Measurements from ENCODE around the gene EYA2.
"Not testable (repeated sequence)": the region's sequence is repeated elsewhere in the genome, so short reads cannot be mapped to it uniquely, and the experiment has no call there.

Gene EYA2

DNA sequence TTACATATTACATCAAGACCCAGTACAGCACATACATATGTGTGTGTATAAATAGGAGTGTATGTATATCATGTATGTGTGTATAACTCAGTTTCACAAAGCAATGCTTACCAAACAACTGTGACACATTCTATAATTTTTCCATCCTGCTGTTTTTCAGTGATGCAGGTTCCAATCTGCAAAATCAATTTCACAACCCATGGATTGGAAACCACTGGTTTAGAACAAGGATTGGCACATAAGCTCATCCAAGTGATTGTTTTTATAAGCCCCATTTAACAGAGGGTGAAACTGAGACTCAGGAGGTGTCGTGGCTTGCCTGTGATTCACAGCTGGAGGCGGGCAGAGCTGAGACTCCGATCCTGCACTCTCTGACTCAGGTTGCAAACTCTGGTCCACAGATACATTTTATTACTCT, 303.6 kb downstream of the EYA2 start:
- peak in 1 of 2 donors; percentile 13 for DNase-seq (ENCODE audit: low read depth in 1 of 2, low spot score in 1 of 2)

GRCh38 chr20:47198996-47199552, 304.4 kb downstream of the EYA2 start:
- no peak for DNase-seq (ENCODE audit: low read depth in 1 of 2, low spot score in 1 of 2)

DNA sequence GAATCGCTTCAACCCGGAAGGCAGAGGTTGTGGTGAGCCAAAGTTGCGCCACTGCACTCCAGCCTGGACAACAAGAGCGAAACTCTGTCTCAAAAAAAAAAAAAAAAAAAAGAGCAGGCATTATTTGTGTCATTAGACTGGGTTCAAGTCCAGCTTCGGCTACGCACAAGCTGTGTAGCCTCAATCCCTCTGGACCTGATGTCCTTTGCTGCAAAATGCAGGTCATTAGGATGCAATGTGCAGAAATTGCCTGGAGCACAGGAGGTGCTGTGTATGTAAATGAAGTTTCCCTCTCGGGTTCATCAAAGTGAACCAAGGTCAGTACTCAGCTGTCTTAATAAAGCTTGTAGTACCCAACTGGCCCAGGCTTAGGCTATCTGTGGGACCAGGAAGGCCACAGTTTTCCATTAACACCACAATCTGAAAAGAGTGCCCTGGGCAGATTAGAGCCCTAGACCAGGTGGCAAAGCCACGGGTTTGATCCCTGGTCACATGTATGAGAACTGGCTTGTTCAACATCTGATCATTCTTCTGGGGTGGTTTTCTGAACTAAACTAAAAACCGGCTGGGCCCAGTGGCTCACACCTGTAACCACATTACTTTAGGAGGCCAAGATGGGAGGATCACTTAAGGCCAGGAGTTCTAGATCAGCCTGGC, 306.6 kb downstream of the EYA2 start:
- DNase-seq (ENCODE audit: low read depth in 1 of 2, low spot score in 1 of 2), result no peak

DNA sequence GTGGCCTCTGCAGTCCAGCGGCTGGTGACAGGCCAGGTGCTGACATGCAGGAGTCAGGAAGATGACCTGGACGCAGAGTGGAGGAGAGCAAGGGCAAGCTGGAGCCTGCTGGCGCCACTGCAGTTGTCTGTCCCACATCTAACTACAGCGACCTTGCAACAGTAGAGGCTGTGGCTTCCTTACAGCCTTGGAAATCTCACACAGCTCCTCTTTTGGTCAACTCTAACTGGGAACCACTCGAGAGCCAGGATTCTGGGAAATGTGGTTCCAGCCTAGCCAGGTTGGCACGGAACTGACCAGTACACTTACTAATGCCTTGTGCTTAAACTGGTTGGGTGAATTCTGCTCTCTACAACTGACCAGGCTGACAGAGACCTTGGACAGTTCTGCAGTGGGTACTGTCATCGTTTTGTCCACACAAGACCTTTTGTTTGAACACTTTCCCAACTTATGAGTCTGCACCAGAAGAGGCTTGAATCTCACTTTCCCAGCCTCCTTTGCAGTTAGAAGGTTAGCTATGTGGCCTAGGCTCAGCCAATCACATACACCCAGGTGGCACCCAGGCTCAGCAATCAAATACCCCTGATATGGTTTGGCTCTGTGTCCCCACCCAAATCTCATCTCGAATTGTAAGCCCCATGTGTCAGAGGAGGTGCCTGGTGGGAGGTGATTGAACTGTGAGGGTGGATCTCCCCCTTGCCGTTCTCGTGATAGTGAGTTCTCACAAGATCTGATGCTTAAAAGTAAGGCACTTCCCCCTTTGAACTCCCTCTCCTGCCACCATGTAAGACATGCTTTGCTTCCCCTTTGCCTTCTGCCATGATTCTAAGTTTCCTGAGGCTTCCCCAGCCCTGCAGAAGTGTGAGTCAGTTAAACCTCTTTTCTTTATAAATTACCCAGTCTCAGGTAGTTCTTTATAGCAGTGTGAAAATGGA, 308.4 kb downstream of the EYA2 start:
- DNase-seq (ENCODE audit: low read depth in 1 of 2, low spot score in 1 of 2), result no peak

GRCh38 chr20:47204008-47204849, 309.6 kb downstream of the EYA2 start:
- DNase-seq (ENCODE audit: low read depth in 1 of 2, low spot score in 1 of 2), result no peak

- not testable (repeated sequence) for DNase-seq (ENCODE audit: low read depth in 1 of 2, low spot score in 1 of 2)
These were observed 310.1 kb downstream of the EYA2 start for GRCh38 chr20:47204850-47205122.

DNA sequence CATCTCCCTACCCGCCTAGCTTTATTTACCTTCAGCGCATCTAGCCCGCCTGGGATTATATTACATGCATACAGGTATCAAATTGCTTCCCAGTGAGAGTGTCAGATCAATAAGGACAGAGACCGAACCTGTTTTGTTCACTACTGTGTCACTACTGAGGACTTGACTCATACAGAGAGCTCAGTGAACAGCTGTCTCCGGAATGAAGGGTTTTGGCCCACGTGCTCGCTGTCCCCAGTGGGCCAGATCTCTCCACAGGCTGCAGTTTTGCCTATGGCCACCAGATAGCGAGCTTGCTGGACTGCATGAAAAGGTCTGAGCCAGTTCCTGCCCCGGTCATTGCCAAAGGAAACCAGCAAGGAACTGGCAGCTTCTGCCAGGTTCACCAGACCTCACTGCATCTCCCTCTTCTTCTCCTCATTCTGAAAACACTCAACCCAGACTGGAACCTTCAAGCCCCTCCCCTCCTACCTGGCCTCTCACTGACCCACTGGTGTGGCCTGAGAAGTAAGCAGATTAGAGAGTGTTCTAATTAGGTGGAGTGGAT, 311.0 kb downstream of the EYA2 start:
- no peak for DNase-seq (ENCODE audit: low read depth in 1 of 2, low spot score in 1 of 2)

GRCh38 chr20:47206552-47206951, 311.9 kb downstream of the EYA2 start:
- not testable (repeated sequence) for DNase-seq (ENCODE audit: low read depth in 1 of 2, low spot score in 1 of 2)

DNA sequence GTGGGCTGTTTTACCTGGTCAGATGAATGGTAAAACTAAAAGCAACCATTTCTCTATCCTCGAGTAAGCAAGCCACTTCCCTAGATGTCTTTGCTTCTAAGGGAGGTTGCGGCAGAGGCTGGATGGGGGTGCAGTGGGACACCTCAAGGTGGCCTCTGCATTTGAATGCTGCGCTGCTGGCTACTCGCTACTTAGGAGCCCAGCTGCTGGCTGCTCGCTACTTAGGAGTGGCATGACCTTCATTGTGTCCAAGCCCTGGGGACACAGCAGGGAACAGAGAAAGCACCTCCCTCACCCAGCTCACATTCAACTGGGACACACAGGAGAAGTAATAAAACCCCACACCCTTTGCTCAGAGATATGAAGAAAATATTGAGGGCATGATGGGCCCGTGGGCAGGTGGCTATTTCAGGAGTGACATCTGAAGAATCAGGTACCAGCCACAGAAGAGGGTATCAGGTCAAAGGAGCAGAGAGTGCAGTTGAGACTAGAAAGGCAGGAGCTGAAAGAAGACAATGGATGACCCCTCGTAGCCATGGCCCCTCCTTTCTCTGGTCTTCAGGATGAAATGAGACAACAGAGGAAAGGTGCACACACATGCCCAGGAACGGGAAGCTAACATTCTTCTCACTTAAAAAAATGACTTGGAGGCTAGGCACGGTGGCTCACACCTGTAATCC, 312.5 kb downstream of the EYA2 start:
- DNase-seq (ENCODE audit: low read depth in 1 of 2, low spot score in 1 of 2), result no peak

DNA sequence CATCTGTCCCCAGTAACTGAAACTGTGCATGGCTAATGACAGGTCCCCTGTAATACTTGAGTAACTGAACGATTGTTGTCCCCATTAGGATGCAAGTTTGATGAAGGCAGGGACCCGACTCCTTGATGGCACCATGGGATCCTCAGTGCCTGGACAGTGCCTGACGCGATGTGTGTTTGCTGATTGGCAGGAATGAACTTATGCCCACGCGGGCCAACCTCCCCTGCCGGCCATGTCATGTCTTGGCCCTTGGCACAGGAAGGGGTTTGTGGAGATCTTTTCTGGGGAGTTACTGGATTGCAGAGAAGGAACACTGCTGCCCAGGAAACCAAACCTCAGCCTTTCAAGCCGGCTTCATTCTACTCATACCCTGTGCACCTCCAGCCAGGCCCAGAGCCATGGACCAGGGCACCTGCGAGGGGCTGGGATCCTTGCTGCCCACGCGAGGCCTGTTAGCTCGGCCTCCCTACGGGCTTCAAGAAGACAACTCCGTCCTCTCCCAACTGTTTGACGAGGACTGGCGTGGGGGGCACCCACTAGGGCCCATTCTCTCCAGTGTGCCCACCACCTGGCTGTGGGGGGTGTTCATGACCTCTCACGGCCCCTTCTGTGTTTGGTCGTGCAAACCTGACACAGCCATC, 314.0 kb downstream of the EYA2 start:
- no peak for DNase-seq (ENCODE audit: low read depth in 1 of 2, low spot score in 1 of 2)

DNA sequence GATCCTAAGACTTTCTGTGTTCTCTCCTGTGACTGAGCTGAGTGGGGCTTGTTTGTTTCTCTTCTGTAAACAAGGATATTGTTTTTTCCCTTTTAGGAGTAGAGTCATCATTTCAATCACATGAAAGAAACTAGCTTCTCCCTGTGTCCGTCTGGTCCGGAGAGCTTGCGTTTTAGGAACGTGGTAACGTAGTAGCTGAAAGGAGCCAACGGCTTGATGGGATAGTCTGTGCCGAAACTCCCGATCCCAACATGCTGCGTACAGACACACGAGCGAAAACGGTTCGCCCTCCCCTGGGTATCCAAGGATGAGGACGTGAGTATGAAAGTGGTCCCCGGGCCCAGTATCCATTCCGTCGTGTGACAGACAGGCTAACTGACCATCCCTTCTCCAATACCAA, 315.3 kb downstream of the EYA2 start:
- DNase-seq (ENCODE audit: low read depth in 1 of 2, low spot score in 1 of 2), result no peak

- DNase-seq (ENCODE audit: low read depth in 1 of 2, low spot score in 1 of 2), result no peak
These were observed 315.8 kb downstream of the EYA2 start for GRCh38 chr20:47210470-47210869.

DNA sequence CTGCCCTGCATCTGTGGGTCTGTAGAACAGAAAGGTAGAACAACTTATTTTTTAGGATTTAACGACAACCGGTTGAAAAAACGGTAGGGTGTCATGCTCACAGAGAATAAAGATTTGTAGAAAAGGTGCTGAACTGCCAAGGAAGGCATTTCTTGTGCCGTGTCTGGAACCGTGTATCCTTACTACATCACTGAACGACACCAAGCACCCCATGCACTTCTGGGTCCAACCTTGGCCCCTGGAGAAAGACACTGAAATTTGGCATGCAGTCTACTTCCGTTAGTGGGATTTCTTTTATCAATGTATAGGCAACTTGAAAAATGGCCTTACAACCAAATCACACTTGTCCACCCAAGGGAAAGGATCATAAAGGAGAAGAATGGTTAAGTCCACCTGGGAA, 316.4 kb downstream of the EYA2 start:
- DNase-seq (ENCODE audit: low read depth in 1 of 2, low spot score in 1 of 2), result no peak

- no peak for DNase-seq (ENCODE audit: low read depth in 1 of 2, low spot score in 1 of 2)
These were observed 318.1 kb downstream of the EYA2 start for GRCh38 chr20:47212606-47213207.

DNA sequence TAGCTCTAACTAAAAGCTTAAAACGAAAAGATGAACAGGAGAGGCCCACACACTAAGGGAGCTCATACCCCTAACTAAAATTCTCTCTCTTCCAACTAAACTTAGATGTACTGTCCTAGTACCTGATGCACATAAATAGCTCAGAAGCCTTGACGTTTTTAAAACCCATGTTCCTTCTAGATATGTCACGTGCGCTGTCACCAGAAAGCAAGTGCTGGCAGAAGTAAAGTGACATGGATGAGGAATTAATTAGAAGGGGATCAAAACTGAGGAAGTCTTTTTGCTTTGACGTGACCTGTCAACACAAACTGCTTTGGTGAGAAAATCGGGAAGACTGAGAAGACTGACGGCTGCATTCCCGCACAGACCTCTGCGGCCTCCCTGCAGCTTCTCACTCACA, 319.3 kb downstream of the EYA2 start:
- DNase-seq (ENCODE audit: low read depth in 1 of 2, low spot score in 1 of 2), result no peak

- no peak for DNase-seq (ENCODE audit: low read depth in 1 of 2, low spot score in 1 of 2)
These were observed 321.2 kb downstream of the EYA2 start for GRCh38 chr20:47215653-47216397.

GRCh38 chr20:47216819-47217410, 322.3 kb downstream of the EYA2 start:
- DNase-seq (ENCODE audit: low read depth in 1 of 2, low spot score in 1 of 2), result no peak

Measured in activated CD4-positive, alpha-beta T cell treated with anti-CD3 and anti-CD28 coated beads, Interleukin-2, amount 50 U/mL, for 24 hours (primary cell).